ENCODE measurements around the gene LRRC70. TPM values are rescaled to one million over a fixed set of nuclear protein-coding genes. Genes with fewer than 3 reads are reported as not detected.

Gene LRRC70
- total and polyA plus RNA-seq, 2 experiments from 2014 or later = 1.2 to 3.0 TPM

DNA sequence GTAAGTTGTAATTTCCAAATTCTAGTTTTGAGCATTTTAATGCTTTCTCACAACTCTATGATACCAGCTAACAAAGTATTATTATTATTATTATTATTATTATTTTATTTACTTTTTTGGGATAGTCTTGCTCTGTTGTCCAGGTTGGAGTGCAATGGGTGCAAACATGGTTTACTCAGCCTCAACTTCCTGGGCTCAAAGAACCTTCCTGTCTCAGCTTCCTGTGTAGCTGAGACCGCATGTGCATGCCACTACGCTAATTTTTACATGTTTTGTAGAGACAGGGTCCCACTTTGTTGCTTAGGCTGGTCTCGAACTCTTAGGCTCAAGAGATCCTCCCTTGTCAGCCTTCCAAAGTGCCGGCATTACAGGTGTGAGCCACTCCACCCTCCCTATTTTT, 27.0 kb downstream of the LRRC70 start:
- H2AFZ ChIP-seq = no peak overlapping the region
- WGBS (ENCODE audit: low lambda C conversion rate, missing lambda C conversion rate) = 95% methylated on average over 4 of the region's 4 CpGs
- no peak overlapping the region for H3K4me3 ChIP-seq
- H3K27me3 ChIP-seq = no peaks in the 10 kb centered on the region
- TF ChIP-seq EZH2 (IDR thresholded peaks at IDR 0.05; ENCODE audit: borderline replicate concordance) = no peak
- no peak for TF ChIP-seq EZH2phosphoT487 (IDR thresholded peaks at IDR 0.05; ENCODE audit: low read depth, severe bottlenecking, unreplicated experiment)
- TF ChIP-seq, protein P1, sequence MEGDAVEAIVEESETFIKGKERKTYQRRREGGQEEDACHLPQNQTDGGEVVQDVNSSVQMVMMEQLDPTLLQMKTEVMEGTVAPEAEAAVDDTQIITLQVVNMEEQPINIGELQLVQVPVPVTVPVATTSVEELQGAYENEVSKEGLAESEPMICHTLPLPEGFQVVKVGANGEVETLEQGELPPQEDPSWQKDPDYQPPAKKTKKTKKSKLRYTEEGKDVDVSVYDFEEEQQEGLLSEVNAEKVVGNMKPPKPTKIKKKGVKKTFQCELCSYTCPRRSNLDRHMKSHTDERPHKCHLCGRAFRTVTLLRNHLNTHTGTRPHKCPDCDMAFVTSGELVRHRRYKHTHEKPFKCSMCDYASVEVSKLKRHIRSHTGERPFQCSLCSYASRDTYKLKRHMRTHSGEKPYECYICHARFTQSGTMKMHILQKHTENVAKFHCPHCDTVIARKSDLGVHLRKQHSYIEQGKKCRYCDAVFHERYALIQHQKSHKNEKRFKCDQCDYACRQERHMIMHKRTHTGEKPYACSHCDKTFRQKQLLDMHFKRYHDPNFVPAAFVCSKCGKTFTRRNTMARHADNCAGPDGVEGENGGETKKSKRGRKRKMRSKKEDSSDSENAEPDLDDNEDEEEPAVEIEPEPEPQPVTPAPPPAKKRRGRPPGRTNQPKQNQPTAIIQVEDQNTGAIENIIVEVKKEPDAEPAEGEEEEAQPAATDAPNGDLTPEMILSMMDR (IDR thresholded peaks at IDR 0.05; ENCODE audit: poor library complexity) = no peak
- no peaks in the 10 kb centered on the region for H3K4me1 ChIP-seq (ENCODE audit: insufficient read depth)
- no peaks in the 10 kb centered on the region for H4K20me1 ChIP-seq (ENCODE audit: insufficient read depth, poor library complexity, severe bottlenecking)
- no peaks in the 10 kb centered on the region for H3K9me3 ChIP-seq (ENCODE audit: low read depth)
- H3K79me2 ChIP-seq = no peaks in the 10 kb centered on the region
- no peak overlapping the region for H3K27ac ChIP-seq
- H3K4me2 ChIP-seq = no peak overlapping the region
- no peaks in the 10 kb centered on the region for H3K36me3 ChIP-seq (replicated peaks; ENCODE audit: insufficient read depth, low read depth)
- H3K9me2 ChIP-seq (replicated peaks; ENCODE audit: insufficient read depth) = no peaks in the 10 kb centered on the region
- no peak for DNase-seq (ENCODE audit: low spot score)

DNA sequence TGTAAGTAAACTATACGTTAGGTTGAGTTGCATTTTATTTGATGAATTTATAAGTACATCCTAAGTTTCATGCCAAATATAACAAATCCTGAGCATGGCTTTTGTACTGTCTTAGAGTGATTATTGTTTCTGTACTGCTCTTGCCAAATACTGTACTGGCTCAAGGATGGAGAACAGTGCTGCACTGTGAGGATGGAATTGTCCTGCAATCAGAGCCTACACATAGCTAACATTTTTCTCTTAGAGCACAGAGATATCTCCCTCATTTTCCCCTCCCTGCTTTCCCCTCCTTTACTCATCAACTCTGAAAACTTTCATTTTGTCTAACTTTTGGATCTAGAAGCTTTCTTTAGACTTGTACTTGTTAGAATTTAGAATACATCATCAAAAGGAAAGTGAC, 28.3 kb downstream of the LRRC70 start:
- 79% methylated on average over 1 of the region's 1 CpG for WGBS (ENCODE audit: low lambda C conversion rate, missing lambda C conversion rate)
- Histone ChIP-seq H2AFZ (no peak overlapping the region), H3K36me3 (replicated peaks; ENCODE audit: insufficient read depth, low read depth) (no peaks in the 10 kb centered on the region), H3K4me2 (no peak overlapping the region), H4K20me1 (ENCODE audit: insufficient read depth, poor library complexity, severe bottlenecking) (no peaks in the 10 kb centered on the region), H3K27me3 (no peaks in the 10 kb centered on the region), H3K4me1 (ENCODE audit: insufficient read depth) (no peaks in the 10 kb centered on the region), H3K79me2 (no peaks in the 10 kb centered on the region), H3K27ac (no peak overlapping the region), H3K9me2 (replicated peaks; ENCODE audit: insufficient read depth) (no peaks in the 10 kb centered on the region), H3K4me3 (no peak overlapping the region), H3K9me3 (ENCODE audit: low read depth) (no peaks in the 10 kb centered on the region)
- DNase-seq (ENCODE audit: low spot score) = no peak
- TF ChIP-seq, protein P1 (IDR thresholded peaks at IDR 0.05; ENCODE audit: poor library complexity) = no peak
- TF ChIP-seq EZH2phosphoT487 (IDR thresholded peaks at IDR 0.05; ENCODE audit: low read depth, severe bottlenecking, unreplicated experiment) (no peak), EZH2 (IDR thresholded peaks at IDR 0.05; ENCODE audit: borderline replicate concordance) (no peak)

DNA sequence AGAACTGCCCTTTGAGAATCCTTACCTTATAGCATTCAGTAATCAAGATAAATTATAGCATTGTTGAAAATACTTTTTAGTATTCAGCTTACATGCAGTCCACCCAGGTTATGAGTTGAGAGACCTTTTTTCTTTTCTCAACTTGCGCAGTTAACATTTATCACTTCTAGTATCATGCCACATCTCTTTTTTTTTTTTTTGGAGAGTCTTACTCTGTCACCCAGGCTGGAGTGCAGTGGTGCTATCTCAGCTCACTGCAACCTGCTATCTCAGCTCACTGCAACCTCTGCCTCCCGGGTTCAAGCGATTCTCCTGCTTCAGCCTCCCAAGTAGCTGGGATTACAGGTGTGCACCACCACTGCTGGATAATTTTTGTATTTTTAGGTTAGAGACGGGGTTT, 29.0 kb downstream of the LRRC70 start:
- no peak overlapping the region for H2AFZ ChIP-seq
- H3K9me3 ChIP-seq (ENCODE audit: low read depth) = no peaks in the 10 kb centered on the region
- no peaks in the 10 kb centered on the region for H3K79me2 ChIP-seq
- H3K27ac ChIP-seq = no peak overlapping the region
- no peaks in the 10 kb centered on the region for H3K36me3 ChIP-seq (replicated peaks; ENCODE audit: insufficient read depth, low read depth)
- no peak for TF ChIP-seq EZH2phosphoT487 (IDR thresholded peaks at IDR 0.05; ENCODE audit: low read depth, severe bottlenecking, unreplicated experiment)
- no peak for TF ChIP-seq EZH2 (IDR thresholded peaks at IDR 0.05; ENCODE audit: borderline replicate concordance)
- TF ChIP-seq, protein P1 (IDR thresholded peaks at IDR 0.05; ENCODE audit: poor library complexity) = no peak
- no peaks in the 10 kb centered on the region for H3K9me2 ChIP-seq (replicated peaks; ENCODE audit: insufficient read depth)
- H3K4me1 ChIP-seq (ENCODE audit: insufficient read depth) = no peaks in the 10 kb centered on the region
- H3K4me3 ChIP-seq = no peak overlapping the region
- DNase-seq (ENCODE audit: low spot score) = no peak
- H4K20me1 ChIP-seq (ENCODE audit: insufficient read depth, poor library complexity, severe bottlenecking) = no peaks in the 10 kb centered on the region
- 95% methylated on average over 4 of the region's 4 CpGs for WGBS (ENCODE audit: low lambda C conversion rate, missing lambda C conversion rate)
- H3K4me2 ChIP-seq = no peak overlapping the region
- H3K27me3 ChIP-seq = no peaks in the 10 kb centered on the region
